NCI-H82 treated with DMSO at 0.1 percent for 48 hours (cell line): Measurements from ENCODE around the gene TULP3.
"Not testable (repeated sequence)": the region's sequence is repeated elsewhere in the genome, so short reads cannot be mapped to it uniquely, and the experiment has no call there.

Experiments used
- DNase-seq: peaks from one replicate; lab custom pipeline; 2025; ENCODE audit not compliant: unreplicated experiment; lab: John Stamatoyannopoulos, UW

The TULP3 gene

DNA sequence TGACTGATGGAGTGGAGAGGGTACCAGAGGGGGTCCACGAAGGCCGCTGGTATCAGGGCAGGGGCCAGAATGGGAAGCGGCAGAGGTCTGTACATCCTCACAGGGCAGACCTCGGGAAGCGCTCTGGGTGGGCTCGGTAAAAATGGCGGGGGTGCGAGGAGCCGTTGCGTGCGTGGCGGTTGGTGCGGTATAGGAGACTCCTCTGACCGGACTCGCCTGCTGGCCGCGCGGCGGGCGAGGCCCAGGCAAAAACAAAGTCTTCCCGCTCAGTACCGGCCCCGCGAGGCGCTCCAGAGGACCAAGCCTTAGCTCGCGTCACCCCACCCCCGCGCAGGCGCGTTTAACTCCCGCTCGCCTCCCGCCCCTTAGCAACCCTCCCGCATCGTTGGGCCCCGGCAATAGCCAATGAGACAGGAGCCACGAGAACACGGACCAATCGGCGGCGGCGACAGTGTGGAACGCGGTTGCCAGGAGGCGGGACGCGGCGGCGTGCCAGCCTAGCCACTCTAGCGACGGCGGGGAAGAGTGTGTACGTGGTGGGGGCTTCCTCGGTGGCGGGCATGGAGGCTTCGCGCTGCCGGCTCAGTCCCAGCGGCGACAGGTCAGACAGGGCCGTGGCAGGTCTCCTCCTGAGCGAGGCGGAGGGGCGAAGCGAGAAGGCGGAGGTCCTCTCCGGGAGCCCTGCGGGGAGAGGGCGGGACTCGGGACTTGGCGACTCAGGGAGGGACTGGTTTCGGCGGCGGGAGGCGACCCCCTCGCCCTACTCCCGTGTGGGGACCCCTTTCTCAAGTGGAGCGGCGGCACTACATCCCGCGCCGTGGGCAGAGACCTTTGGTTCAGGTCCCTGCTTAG, at the start of gene TULP3:
Gene TULP3, plus strand, starts transcription at position 504 of the 852 bp plus-strand sequence. Its CDS starts 57 bp downstream, at position 561.
- peak; percentile 95 for DNase-seq

DNA sequence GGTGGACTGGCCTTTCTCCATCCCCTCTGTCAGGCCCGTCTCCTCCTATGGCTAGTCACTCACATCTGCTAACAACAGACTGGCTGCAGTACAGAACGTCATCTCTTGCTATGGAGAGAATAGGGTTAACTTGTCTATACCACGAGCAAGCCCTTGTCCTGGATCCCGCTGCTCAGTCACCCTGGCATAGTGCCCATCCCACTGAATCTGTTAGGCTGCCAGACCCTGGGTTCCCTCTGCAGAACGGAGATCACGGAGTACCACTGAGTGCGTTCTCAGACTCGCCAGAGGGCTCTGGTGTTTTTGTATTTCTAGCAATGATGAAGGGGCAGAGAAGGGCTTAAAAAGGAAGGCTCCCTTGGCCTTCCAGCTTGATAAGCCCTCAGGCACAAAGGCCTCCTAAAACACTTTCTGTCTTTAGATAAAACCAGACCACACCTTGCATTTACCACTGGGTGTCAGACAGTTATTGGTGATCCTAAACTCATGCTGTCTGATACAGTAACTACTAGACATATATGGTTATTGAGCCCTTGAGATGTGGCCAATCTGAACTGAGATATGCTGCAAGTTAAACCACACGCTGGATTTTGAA, 49.5 kb upstream of the TULP3 start:
- DNase-seq = no peak

DNA sequence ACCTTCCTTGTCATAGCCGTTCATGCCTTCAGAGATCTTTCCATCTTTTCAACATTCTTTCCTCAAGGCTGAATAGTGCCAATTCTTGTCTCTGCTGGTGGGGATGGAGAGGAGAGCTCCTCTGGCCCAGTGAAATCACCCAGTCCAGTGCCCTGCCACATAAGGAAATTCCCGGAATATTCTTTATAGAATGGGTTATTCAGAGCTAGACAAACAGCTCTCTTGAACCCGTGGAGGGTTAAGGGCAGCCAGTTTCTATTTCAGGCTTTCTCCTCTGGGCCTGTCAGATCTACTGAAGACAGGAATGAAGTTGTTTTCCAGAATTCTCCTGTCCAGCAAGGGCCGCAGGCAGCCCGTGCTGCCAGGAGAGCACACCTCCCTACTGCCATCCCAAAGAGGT, 47.7 kb upstream of the TULP3 start:
- no peak for DNase-seq

GRCh38 chr12:2844786-2845185, 45.9 kb upstream of the TULP3 start:
- DNase-seq = no peak

DNA sequence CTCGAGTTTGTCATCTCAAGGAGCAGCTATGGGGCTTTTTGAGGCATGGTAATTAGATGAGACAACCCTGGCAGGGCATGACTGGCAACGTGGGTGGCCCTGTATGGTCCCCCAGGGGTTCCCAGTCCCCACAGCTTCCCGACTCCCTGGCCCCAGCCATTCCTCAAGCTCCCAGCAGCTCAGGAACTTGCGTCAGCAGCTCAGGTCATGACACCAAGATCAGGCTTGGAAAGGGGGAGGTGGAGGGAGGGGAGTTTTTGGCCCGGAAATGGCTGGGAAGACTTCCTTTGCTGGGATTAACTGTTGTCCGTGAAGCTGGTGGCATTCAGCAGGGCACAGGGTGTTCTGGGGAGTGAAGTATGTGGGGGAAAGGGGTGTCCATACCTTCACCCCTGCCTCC, 45.4 kb upstream of the TULP3 start:
- no peak for DNase-seq

- no peak for DNase-seq
Observed at GRCh38 chr12:2851931-2852330, 38.8 kb upstream of the TULP3 start.

DNA sequence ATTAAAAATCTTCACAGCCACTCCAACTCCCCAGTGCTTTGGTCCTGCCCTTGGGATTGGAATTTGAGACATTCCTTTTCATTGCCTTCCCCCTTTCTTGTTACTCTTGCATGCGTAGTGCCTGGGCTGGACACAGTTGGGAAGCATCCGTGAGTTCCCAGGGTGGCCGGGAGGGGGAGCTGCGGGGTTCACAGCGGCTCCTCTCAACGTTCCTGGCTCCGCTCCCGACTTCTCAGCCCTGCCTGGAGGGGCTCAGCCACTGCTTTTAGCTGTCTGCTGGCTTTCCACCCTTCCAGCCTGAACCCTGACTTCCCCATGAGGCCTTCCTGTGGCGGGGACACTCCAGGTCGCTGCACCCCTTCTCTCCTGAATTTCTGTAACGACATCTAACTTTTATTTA, 37.1 kb upstream of the TULP3 start:
- DNase-seq = peak; percentile 53

GRCh38 chr12:2854669-2855453, 35.8 kb upstream of the TULP3 start:
- no peak for DNase-seq

- no peak for DNase-seq
Observed at GRCh38 chr12:2855546-2855945, 35.1 kb upstream of the TULP3 start.

- no peak for DNase-seq
Observed at GRCh38 chr12:2856051-2856450, 34.6 kb upstream of the TULP3 start.

DNA sequence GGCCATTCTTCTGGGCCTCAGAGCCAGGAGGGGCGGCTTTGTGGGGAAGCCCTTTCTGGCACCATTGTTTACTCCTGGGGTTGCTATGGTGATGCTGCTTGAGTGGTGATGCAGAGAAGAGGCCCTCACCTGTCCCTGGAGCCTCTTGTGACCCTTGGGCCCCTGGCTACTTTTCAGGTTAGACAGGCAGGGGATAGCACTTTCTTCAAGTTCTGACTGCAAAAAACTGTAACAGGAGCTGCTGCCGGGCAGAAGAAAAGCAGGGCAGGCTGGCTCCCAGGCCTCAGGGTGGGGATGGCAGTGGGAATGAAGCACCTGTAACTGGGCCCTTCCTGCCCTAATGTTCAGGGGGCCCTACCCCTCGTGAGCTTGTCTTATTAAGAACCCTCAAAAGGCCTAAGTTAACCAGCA, 33.7 kb upstream of the TULP3 start, which contains the start of gene TEX52:
Gene TEX52, minus strand, starts transcription at position 19 of the 411 bp plus-strand sequence. Its CDS starts 13 bp downstream, at position 6.
- no peak for DNase-seq

- no peak for DNase-seq
Observed at GRCh38 chr12:2857576-2857975, 33.1 kb upstream of the TULP3 start.

- no peak for DNase-seq
Observed at GRCh38 chr12:2858334-2858733, 32.4 kb upstream of the TULP3 start.

DNA sequence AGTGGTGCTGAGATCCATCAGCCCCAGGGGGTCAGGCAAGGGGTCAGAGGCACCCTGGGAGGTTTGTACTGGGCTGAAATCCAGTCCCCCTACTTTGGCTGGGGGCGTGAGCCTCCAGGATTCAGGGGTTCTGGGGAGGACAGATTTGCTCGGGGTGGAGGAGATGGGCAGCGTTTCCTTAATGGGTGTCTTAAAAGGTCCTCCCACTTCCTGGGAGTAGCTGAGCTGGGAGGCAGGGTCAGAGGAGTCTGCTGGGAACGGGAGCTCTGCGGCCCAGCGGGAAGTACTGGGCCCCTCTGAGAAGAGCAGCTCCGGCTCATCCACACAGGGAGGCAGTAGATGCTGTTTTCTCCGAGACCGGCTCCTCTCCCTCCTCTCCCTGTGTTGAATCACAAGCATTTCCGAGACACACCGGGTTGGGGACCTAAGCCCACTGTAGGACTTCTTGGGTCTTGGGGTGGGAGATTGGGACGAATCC, 31.7 kb upstream of the TULP3 start:
- DNase-seq = no peak

GRCh38 chr12:2860170-2860569, 30.5 kb upstream of the TULP3 start:
- DNase-seq = no peak

DNA sequence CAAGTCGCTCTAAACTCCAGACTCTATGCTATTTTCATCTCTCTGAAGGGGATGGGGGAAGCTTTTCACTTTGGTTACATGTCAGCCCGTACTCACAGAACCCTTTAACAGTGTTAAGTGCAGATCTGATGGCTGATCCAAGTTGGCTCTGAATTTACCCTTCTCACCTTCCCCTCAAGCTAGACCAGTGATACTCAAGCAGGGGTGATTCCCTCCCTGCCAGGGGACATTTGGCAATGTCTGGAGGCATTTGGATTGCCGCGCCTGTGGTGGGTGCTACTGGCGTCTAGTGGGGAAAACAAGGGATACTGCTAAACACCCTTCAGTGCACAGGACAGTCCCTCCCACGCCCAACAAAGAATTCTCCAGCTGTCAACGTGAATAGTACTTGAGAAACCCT, 27.8 kb upstream of the TULP3 start:
- no peak for DNase-seq

DNA sequence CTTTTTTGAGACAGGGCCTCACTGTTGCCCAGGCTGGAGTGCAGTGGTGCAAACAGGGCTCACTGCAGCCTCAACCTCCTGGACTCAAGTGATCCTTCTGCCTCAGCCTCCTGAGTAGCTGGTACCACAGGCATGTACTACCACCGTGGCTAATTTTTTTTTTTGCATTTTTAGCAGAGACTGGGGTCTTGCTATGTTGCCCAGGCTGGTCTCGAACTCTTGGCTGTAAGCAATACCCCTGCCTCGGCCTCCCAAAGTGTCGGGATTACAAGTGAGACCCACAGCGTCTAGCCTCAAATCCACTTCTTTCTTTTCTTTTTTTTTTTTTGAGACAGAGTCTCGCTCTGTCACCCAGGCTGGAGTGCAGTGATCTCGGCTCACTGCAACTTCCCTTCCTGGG, 27.3 kb upstream of the TULP3 start:
- not testable (repeated sequence) for DNase-seq

GRCh38 chr12:2864198-2864597, 26.5 kb upstream of the TULP3 start:
- no peak for DNase-seq

DNA sequence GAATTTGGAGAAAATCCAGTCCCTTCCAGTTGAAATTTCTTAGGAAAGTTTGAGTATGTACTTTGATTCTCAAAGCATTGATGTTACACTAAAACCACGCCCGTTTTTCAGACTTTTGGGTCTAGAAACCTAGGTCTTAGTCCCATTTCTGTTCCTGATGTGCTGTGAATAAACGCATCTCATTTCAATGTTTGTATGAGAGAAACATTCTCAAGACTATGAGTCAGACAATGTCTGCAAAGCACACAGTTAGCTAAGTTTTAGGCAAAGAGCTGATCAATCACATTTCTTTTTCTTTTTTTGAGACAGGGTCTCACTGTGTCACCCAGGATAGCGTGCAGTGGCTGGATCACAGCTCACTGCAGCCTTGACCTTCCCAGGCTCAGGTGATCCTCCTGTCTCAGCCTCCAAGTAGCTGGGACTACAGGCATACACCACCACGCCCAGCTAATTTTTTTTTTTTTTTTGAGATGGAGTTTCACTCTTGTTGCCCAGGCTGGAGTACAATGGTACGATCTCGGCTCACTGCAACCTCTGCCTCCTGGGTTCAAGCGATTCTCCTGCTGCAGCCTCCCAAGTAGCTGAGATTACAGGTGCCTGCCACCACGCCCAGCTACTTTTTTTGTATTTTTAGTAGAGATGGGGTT, 21.6 kb upstream of the TULP3 start:
- DNase-seq = not testable (repeated sequence)

DNA sequence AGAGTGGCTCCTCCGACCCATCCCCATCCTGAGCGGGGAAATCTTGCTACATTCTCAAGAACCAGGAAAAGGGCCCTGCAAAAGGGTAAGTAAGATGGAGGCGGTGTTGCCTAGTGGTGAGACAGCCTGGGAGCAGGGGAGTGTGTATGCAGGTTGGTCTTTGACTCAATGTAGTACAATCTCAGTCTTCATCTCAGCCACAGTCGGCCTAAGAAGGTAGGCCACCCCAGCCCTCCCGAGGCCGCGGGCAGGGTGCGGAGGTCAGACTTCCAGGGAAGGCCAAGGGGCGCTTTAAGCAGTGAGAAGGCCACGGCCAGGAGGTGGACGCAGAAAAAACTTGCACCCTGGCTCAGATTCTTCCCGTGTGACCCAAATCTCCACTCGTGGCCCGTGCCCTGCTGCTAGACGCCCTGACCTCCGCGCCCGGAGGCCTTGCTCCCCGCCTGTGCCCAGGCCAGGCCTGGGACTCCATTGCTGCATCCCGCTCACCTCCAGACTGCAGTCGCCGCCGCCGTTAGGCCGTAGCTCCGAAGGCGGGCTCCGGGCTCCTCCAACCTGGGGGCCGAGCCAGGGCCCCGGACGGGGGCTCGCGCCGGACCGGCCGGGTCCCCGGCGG, 14.2 kb upstream of the TULP3 start:
- DNase-seq = peak; percentile 9
